GM23248 (cell line): Measurements from ENCODE around the gene TBX1.

ENCODE experiments used
- EZH2 ChIP-seq: fragments of 200-600 bp; sonication (generic); IDR thresholded peaks from 2 replicates; pipeline ENCODE4 v1.6.1; 2018; ENCODE audit warnings: antibody characterized with exemption, mild to moderate bottlenecking; ENCODE audit not compliant: insufficient read depth, poor library complexity, severe bottlenecking
- EZH2phosphoT487 ChIP-seq: fragments of 200-600 bp; sonication (generic); IDR thresholded peaks from 2 replicates; pipeline ENCODE4 v1.6.1; 2018; ENCODE audit warnings: antibody characterized with exemption, moderate library complexity, mild to moderate bottlenecking, low read depth; ENCODE audit not compliant: insufficient read depth

DNA sequence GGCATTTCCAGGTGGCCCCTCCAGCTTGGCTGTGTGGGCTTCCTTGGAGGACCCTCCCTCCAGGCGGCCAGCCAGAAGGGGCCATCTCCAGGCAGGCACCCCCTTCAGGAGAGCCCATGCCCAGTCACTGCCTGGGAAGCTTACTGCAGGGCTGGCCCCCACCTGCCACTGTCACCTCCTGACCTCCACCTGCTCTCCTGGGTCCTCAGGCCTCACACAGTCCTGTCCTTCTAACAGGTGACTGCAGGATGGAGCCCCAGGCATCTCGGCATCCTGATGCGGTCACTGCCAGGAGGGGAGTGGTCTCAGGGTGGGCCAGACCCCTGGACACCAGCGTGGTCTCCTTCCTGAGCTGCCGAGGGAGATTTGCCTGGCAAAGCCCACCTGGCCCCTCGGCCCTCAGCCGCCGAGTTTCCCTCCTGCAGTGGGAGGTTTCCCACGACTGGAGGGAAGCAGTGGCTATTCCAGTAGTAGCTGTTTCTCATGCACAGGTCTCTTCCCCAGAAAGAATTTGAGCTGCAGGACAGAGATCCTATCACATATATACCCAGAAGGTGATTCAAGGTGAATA is 13.0 kb downstream of the TBX1 start:
- TF ChIP-seq EZH2 = no peak
- TF ChIP-seq EZH2phosphoT487 = no peak
